GM18870 (cell line): ENCODE results near the gene EFEMP1.
A peak's percentile ranks its signal among the peaks of the same experiment; 100 is the strongest.

Source experiments
- ATAC-seq: cut with Tn5 transposase; IDR thresholded peaks from one replicate; pipeline ENCODE4 v1.9.1; 2021; ENCODE audit warnings: moderate library complexity; ENCODE audit not compliant: unreplicated experiment

EFEMP1 gene

DNA sequence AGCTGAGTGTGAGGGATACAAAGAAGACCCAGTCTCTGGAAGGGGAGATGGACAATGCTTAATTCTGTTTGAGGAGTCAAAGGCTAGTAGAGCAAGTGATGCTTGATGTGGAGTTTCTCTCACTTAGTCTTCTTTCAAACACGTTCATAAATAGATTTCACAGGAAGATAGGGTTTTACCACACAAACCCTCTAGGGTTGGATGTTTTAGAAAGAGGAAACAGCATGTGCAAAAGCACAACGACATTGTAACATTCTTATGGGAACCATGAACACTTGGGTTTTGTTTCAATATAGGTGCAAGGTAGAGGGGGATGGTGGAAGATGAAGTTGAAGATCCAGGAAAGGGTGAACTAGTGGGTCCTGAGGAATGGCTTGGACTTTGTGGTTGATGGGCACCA lies 10.8 kb upstream of the EFEMP1 start:
- ATAC-seq = no peak

DNA sequence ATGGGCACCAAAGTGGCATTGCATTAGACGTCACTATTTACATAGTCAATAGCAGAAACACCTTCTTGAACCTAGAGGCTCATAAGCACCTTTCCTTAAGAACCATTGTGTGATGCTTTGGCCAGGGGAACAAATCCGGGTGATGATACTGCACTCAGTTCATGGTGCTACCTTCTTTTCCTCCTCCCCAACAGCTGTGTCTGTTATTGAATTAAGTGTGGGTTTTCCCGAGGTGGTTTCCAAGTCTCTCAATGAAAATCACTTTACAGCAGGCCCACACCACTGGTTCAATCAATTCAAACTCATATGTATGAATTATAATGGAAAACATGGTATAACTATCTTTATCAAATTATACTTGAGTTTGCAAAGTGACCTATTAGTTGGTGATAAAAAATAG lies 9.3 kb upstream of the EFEMP1 start:
- ATAC-seq = peak; percentile 68

DNA sequence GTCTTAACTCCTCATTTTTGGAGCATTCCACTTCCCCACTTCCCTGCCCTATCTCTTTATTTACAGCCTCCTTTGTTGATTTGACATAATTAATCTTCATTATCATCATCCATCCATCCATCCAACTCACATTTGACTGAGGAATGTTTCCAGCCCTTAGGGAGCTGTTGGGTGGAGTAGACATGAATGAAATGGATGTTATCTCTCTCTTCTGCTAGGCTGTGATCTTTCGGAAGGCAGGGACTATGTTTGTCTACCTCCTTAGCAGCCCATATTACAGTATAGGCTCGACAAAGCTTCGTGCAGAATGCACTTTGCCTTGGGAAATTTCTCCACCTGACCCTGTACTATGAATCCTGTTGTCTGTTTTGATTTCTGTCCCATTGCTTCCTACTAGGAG lies 7.7 kb upstream of the EFEMP1 start:
- no peak for ATAC-seq

DNA sequence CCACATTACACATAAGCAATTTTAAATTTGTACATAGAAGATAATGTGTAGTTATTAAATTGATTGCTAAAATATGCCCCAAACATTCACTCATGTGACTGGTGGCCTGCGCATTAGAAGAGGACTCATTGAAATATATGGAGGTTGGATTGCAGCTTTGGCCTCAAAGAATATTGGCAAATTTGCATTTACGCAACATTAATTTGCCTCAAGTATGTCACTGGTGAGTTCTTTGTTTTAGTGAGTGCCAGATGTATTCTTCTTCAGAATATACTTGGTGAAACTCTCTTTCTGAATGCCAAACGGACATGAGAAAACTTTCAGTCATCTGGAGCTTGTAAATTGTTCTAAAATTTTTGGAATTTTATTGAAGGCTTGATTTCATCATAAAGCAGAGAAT lies 5.9 kb upstream of the EFEMP1 start:
- no peak for ATAC-seq

DNA sequence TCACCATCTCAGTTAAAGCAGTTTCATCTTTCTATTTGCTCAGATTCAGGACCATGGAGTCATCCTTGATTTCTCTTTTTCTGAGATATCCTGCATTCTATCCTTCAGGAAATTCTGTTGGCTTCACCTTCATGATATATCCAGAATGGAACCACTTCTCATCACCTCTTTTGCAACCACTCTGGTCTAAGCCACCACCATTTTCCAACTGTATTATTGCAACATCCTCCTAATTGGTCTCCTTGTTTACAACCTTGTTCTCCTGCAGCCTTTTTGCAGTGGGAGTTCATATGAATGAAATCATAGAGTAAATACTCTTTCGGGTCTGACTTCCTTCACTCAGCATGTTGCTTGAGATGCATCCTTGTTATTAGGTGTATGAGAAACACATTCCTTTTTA lies 3.4 kb upstream of the EFEMP1 start:
- no peak for ATAC-seq

DNA sequence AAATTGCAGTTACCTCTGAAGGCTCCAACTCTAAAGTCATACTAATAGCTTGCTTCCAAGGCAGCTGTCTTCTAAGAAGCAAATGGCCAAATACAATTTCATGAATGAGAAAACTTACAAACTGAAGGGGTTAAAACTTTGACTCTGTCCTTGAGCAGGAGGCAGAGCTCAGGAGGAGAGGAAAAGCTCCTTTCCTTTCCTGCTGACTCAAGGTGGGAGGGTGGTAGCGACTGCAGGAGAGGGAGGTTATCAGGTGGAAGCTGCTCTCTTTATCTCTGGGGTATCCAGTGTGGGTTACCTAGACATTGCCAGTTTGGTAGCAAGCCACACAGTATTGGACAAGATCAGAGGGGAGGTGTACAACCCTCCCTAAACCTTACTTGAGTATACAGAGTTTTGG lies 2.7 kb upstream of the EFEMP1 start:
- ATAC-seq = no peak

DNA sequence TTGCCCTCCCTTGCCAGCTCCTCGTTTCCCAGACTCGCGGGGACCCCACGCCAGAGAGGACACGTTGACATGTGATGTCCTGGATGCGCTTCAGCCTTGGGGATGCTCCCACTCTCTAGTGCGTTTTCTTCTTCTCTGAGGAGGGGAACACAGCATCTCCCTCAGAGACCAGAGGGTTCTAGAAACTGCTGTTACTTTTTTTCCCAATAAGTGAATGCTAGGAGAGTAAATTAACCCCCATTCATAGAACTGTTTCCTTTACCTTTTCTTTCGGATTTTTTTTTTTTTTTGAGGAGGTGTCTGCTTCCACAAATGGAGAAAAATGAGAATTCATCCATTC lies 370 bp upstream of the EFEMP1 start:
- no peak for ATAC-seq

DNA sequence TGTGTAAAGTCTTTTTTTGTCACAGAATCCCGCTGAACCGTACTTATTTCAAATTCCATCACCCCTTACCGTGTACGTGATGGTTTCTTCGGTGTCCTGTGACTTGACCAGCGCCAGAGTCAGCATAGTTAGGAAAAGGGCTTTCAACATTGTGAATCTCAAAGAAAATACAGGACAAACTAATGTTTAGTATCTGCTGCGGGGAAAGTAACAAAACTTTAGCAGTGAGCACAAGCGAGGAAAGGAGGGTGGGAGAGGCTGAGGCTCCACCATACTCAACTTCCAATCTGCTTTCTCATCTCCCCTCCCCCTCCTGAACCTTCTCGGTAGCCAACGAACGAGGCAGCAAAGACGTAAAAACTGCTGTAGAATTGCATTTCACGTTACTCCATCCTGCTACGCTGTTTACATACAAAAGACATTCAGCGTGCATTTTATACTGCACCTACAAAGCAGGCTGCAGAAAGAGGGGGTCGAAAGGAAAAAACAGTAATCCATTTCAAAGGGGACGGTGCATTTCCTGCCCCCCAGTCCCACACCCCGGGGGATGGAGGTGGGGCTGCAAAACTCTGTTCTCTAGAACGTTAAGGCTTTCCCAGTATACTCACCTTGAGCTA lies 1.2 kb downstream of the EFEMP1 start:
- ATAC-seq = no peak

DNA sequence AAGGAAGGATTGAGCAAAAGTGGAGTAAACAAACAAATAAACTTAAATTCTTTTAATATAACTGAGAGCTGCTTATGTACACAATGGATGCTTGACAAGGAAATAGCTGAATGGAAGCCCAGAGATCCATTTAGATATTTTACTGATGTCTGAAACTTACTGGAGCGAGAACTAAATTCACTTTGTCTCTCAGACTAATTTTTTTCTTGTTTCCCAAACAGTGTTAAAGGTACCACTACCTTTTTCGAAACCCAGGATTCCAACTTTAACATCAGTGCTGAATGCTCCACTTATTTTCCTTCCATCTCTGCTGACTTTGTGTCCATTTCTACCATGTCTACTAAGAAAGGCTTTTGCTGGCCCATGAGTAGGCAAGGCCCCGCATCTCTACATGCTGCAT lies 4.0 kb downstream of the EFEMP1 start:
- ATAC-seq = no peak

DNA sequence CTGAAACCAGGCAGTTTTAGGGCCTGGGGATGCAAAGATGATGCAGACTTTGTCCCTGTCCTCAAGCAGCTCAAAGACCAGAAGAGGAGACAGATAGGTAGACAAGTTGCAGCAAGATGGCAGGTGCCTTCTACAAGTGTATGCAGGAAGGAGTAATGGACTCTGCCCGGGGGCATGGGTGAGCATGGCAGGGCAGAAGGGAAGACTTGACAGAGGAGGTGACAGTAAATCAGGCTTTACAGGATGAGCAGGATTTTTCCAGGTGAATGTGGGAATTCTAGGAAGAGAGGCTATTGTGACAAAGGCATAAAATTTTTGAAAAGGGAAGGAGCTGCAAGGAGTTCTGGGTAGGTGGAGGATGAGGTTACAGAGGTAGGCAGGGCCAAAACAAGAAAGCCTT lies 4.7 kb downstream of the EFEMP1 start:
- no peak for ATAC-seq

DNA sequence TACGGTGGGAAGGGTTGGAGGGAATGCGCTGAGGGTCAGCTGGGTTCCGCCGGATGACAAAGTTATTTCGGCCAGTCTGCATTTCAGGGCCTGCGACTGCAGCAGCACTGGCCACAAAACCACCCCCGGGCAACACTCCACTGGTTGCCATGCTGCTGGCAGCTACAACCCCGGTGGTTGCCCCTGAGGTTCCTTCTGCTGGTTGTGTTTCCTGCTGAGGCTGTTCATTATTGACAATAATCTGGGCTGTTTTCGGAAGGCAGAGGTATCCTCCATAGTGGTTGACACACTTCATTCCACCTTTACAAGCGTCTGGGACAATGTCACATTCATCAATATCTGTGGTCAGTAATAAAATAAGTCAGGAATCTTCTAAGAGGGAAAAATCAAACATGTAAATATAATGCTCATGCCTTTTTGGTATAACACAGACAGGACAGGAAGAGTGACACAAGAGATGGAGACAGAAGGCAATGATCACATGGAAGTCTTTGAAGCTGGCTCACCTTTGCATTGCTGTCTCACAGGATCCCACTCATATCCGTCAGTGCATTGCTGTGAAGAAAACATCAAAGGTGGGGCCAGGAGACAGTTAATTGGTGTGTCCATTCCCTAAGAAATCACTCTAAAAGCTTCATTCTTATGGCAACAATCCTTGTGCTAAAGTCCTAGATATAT lies 5.7 kb downstream of the EFEMP1 start:
- ATAC-seq = no peak

DNA sequence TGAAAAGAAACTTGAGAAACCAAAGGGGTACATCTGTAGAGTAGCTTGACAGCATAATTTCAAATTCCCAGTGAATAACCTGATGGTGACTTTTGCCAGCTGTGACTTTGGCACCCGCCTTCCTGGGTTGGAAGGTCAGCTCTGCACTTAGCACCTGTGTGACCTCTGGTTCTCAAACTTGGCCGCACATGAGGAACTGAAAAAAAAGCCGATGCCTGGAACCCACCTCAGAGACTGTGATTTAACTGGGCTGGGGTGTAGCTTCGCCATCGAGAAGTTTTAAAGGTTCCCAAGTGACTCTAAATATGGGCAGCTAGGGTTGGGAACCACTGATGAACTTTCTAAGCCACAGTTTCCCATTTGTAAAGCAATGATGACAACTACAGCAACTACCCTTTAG lies 6.5 kb downstream of the EFEMP1 start:
- no peak for ATAC-seq

DNA sequence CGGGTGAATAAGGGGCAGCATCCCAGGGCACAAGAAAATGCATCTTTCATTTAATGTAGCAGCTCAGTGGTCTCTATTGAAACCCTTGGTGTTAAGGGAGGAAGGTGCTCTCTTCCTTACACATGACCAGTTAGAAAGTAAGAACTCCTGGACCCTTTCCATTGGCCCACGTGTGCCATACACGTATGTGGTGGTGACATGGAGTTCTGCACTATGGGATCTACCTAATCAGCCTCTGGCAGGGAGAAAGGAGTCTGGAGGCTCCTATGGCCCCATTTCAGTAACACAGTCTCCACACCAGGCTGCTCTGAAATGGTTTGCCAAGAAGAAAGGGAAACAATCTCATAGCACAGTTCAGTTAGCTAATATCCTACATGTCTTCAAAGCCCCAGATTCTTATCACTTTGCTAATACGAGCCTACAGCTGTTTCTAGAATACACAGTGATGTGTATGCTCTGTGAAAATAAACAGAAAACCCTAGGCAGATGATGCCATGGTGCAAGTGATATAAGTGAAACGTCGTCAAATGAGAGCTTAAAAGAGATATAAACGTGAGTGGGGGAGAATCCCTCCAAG lies 7.0 kb downstream of the EFEMP1 start:
- no peak for ATAC-seq

DNA sequence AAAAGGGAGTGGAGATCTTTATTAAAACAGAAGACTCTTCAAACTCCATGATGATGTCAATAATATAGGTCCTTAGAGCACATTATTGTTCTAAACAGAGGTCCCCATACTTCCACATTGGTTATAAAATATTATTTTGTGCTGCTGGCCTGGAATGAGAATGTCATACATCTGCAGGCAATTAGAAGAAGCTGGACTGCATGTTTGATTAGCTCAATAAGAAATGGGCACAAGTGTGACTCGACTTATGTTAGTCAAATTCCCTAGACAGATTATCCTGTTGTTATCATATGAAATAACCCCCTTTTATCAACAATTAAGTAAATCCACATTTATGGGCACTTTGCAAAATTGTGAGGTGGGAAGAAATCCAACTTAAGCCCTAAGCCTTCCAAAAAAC lies 8.8 kb downstream of the EFEMP1 start:
- ATAC-seq = no peak

DNA sequence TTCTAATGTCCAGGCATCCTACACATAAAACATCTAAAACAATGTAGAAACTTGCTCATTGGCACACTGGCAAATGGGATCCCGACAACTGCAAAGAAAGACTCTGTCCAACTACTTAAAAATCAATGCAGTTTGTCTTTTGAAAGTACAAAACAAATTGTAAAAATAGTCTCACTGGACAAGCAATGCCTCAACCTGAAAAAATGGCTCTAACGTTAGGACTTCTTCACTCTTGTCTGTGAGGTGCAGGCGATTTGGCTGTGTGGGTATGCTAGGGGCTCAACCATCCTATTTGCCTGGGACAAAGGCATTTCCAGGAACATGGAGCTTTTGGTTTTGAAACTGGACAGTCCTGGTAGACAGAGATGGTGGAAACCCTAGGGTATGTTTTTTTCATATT lies 10.7 kb downstream of the EFEMP1 start:
- no peak for ATAC-seq

DNA sequence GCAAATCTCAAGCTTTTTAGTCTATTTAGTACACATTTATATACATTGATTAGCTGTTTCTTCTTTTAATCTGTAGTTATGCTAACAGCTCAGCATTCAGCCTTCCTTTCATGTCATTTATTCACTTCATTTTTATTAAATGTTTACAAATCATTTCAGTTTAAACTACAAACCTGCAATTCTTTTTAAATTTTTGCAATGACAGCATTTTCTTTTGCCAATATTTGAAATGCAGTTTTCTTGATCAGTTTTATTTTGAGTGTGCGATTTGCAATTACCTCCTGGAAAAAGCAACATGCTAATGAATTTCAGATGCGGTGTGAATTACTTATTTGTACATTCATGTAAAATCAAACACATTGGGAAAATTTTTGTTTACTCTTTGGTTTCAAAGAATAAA lies 13.5 kb downstream of the EFEMP1 start:
- ATAC-seq = no peak

DNA sequence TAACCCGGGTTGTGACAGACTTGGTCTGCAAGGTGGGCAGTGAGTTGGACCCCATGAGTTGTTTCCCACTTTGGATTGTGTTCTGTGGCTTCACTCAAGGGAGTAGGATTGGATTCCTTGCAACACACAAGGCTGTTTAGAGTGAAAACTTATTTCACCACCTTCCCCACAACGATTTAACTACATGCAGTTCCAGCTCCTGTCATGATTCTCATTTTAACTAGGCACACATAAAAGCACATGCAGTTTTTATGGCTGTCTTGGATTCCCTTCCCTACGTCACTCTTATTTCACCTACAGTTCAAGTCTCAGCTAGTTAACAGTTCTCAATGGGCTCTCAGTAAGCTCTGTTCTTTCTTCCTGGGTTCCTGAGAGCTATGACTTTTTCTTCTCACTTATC lies 15.9 kb downstream of the EFEMP1 start:
- no peak for ATAC-seq

DNA sequence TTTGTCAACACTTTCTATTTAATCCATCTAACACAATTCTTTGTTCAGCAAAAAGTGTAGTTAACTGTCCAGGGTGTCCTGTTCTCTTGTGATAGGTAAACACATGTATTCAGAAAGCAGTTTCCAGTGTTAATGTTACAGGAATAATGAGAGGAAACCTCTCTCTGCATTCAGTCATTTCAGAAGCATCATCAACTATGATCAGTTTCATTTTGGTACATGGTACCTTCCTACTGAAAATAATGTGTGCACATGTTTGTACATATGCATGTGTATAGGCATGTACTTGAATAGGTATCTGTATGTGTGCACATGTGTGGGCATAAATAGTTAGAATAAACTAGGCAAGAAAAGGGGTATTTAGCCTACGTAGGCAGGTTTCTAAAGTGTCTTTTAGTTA lies 16.6 kb downstream of the EFEMP1 start:
- no peak for ATAC-seq

DNA sequence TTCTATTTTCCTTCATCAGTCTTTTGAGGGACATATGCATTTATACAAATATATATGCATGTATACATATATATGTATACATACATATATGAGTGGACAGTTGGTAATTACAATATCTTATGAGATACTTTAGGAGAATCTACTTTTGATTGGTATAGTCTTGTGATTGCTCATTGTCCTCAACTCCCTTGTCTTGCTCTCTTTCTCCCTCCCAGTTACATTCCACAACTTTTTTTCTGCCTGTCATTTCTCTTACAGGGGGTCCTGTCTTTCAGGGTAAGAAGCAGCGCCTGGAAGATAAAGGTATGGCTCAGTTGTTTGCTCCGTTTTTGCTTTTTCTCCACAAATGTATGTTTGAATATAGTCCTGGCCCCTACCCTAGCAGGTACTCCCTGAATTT lies 19.9 kb downstream of the EFEMP1 start:
- ATAC-seq = no peak

DNA sequence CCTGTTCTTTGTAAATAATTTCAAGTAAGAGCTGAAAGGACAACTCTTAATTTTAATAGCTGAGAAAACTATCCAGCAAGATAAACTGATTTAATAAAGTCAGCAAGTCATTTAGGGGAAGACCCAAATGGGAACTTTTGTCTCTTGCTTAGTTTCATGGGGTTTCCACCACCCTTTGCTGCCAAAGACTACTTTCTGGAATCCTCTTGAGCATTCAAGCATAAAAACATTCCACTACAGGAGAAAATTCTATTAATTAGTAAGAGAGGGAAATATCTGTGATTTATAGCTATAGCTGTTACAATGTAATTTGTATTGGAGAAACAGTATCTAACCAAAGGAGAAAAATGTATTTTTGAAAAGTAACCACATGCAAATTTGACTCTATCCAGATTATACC lies 20.6 kb downstream of the EFEMP1 start:
- ATAC-seq = no peak

DNA sequence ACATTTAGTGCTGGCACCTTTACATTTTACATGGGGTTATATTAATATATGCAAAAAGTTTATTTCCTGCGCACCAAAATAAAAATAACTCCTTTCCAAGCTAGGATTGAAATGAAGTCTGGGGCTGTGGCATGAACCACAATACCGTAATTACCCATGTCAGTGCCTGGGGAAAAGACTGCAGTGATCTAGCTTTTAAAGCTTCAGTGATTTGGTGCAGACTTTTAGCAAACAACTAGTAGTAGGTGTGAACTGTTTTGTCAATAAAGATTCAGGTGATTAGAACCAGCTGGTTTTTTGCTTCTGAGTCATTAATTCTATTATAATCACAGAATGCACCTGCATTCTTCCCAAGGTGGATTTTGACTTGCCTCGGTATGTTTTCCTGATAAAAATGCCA lies 21.2 kb downstream of the EFEMP1 start:
- no peak for ATAC-seq

DNA sequence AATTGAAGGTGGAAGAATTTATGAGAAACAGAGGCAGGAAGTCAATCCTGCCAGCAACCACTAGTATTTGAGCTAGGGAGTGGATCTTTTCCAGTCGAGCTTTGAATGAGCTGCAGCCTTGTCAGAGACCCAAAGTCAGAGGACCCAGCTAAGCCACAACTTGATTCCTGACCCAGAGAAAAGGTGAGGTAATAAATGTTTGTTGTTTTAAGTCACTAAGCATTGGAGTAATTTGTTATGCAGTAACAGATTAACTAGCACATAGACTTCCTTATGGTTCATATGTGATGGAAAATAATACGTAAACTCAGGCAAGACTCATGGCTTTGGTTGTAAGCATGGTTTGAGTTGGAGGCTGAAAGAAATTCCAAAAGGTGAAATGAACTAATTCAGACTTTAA lies 21.6 kb downstream of the EFEMP1 start:
- no peak for ATAC-seq

DNA sequence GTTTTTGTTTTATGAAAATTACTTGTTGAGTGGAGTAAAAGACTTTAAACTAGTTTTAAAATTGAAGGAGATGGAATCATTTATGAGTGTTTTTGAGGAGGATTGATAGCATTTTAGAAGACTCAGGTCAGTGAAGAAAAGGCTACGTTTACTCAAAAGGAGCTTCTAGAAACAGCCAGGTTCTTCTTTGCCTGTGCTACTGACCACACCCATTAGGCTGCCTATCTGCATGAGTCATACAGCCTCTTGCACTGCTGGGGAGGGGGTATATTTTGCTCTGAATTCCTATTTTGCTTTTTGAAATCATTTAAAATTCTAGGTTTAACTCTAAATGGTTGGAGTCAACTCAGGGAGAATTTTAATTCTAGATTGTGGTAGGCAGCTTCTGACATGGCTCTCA lies 22.3 kb downstream of the EFEMP1 start:
- no peak for ATAC-seq
